SHP77 treated with DMSO at 0.1 percent for 48 hours (cell line): Measurements from ENCODE around the gene UPK3BL2.
"Not testable (repeated sequence)": the region's sequence is repeated elsewhere in the genome, so short reads cannot be mapped to it uniquely, and the experiment has no call there.

Experiments used
- DNase-seq: peaks from one replicate; lab custom pipeline; 2025; lab: John Stamatoyannopoulos, UW

Gene UPK3BL2

GRCh38 chr7:102527822-102528793, 15.4 kb downstream of the UPK3BL2 start:
- not testable (repeated sequence) for DNase-seq

GRCh38 chr7:102527182-102527581, 16.3 kb downstream of the UPK3BL2 start:
- DNase-seq: not testable (repeated sequence)

- DNase-seq: not testable (repeated sequence)
These were observed 18.7 kb downstream of the UPK3BL2 start for GRCh38 chr7:102524803-102525202.

GRCh38 chr7:102520797-102521196, 22.7 kb downstream of the UPK3BL2 start:
- DNase-seq: not testable (repeated sequence)

- DNase-seq: not testable (repeated sequence)
These were observed 25.8 kb downstream of the UPK3BL2 start, which contains the start of gene RASA4B for GRCh38 chr7:102517550-102518147. RASA4B (minus strand) TSS chr7:102517777; CDS start chr7:102517710, 67 bp downstream.

- not testable (repeated sequence) for DNase-seq
These were observed 26.5 kb downstream of the UPK3BL2 start for GRCh38 chr7:102516951-102517350.

GRCh38 chr7:102515889-102516288, 27.6 kb downstream of the UPK3BL2 start:
- not testable (repeated sequence) for DNase-seq

GRCh38 chr7:102514881-102515721, 28.4 kb downstream of the UPK3BL2 start:
- DNase-seq: not testable (repeated sequence)

- not testable (repeated sequence) for DNase-seq
These were observed 30.8 kb downstream of the UPK3BL2 start for GRCh38 chr7:102512642-102513221.

- DNase-seq: not testable (repeated sequence)
These were observed 31.5 kb downstream of the UPK3BL2 start for GRCh38 chr7:102511860-102512522.

- DNase-seq: not testable (repeated sequence)
These were observed 32.9 kb downstream of the UPK3BL2 start for GRCh38 chr7:102510575-102510974.

- DNase-seq: not testable (repeated sequence)
These were observed 35.9 kb downstream of the UPK3BL2 start for GRCh38 chr7:102507410-102508088.

GRCh38 chr7:102505298-102506185, 38.0 kb downstream of the UPK3BL2 start:
- DNase-seq: not testable (repeated sequence)

GRCh38 chr7:102503141-102503540, 40.4 kb downstream of the UPK3BL2 start:
- DNase-seq: not testable (repeated sequence)

- not testable (repeated sequence) for DNase-seq
These were observed 45.2 kb downstream of the UPK3BL2 start for GRCh38 chr7:102498321-102498720.

GRCh38 chr7:102497308-102497707, 46.2 kb downstream of the UPK3BL2 start:
- not testable (repeated sequence) for DNase-seq

- DNase-seq: not testable (repeated sequence)
These were observed 46.6 kb downstream of the UPK3BL2 start for GRCh38 chr7:102496861-102497260.

GRCh38 chr7:102494473-102495149, 48.9 kb downstream of the UPK3BL2 start:
- DNase-seq: not testable (repeated sequence)

GRCh38 chr7:102494026-102494425, 49.5 kb downstream of the UPK3BL2 start:
- DNase-seq: not testable (repeated sequence)
